HG03575 (cell line): Measurements from ENCODE around the gene PUDP.

Source experiments
- ATAC-seq: cut with Tn5 transposase; IDR thresholded peaks from one replicate; pipeline ENCODE4 v1.9.1; 2021; ENCODE audit not compliant: unreplicated experiment, insufficient number of reproducible peaks, low FRiP score; ENCODE audit errors: extremely low read depth

PUDP gene

DNA sequence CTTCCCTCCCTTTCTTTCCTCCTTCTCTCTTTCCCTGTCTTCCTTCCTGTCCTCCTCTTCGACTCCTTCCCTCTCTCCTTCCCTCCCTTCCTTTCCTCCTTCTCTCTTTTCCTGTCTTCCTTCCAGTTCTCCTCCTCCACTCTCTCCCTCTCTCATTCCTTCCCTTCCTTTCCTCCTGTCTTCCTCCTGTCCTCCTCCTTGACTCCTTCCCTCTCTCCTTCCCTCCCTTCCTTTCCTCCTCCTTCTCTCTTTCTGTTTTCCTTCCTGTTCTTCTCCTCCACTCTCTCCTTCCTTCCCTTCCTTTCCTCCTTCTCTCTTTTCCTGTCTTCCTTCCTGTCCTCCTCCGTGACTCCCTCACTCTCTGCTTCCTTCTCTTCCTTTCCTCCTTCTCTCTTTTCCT is 5.3 kb upstream of the PUDP start:
- ATAC-seq: no peak

GRCh38 chrX:7149411-7149810 is 1.5 kb upstream of the PUDP start:
- ATAC-seq: no peak

GRCh38 chrX:7147413-7147977 is 458 bp downstream of the PUDP start, which contains the start of gene STS:
STS (plus strand) TSS chrX:7147712; CDS start chrX:7253200, 105,488 bp downstream.
- peak; percentile 6 for ATAC-seq

DNA sequence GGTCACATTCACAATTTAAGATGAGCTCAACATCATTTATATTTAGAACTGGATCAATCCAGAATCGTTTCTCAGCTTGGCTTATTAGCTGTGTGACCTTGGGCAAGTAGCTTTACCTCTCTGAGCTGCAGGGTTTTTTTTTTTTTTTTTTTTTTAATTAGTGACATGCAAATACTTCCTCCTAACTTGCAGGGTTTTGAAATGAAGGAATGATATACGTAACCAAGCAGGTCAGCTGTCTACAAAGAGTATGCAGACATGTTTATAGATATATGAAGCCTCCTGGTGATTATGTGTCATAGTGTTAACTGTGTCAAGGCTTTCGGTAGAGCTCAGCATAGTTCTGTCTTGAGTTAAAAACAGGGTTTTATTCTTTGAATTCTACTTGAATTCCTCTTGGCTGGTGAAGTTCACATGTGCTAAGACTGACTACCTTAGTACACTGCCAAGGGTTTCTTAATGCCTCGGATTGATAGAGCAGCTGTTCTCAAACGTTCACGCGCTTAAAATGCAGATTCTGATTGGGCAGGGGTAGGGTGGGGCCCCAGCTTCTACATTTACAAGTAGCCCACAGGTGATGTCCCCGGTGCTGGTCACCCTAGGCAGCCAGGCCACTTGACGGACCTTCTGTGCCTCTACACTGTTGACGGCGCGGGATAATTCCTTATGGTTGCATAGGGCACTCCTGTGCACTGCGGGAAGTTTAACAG is 1.1 kb downstream of the PUDP start:
- ATAC-seq: no peak

GRCh38 chrX:7146020-7146702 is 1.8 kb downstream of the PUDP start:
- no peak for ATAC-seq

- no peak for ATAC-seq
These were observed 2.5 kb downstream of the PUDP start for GRCh38 chrX:7145454-7145853.

- ATAC-seq: no peak
These were observed 3.9 kb downstream of the PUDP start for GRCh38 chrX:7143941-7144525.

DNA sequence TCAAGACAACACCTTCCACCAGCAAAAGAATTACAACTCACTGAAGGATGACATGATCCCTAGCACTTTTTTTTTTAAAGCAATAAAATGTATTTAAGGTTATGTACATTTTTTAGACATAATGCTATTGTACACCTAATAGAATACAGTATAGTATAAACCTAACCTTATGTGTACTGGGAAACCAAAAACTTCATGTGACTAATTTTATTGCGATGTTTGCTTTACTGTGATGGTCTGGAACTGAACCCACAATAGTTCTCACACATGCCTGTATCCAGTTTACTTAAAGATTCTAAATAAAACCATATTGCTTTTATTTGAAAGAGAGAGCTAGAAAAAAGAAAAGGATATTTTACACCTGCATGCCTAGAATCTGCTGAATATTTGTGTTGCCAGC is 4.9 kb downstream of the PUDP start:
- no peak for ATAC-seq

GRCh38 chrX:7139202-7140081 is 8.5 kb downstream of the PUDP start:
- ATAC-seq: no peak

DNA sequence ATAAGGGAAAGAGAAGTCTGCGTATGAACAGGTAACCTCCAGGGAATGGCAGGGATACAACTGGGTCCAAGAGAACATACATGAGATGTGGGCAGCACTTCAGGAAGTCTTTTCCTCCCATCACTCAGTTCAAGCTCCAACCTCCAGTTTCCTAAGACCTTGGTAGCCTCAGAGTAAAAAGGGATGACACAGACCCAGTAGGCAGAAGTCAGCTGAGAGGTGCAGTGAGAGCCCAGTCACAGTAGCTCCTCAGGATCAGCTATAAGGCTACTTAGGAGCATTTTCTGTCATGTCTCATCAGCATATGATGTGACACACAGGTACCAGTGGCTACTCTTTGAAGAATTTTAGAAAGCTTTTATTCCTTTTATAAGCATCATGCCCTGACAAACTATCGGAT is 13.0 kb downstream of the PUDP start:
- ATAC-seq: no peak

- ATAC-seq: no peak
These were observed 14.9 kb downstream of the PUDP start for GRCh38 chrX:7133050-7133440.

DNA sequence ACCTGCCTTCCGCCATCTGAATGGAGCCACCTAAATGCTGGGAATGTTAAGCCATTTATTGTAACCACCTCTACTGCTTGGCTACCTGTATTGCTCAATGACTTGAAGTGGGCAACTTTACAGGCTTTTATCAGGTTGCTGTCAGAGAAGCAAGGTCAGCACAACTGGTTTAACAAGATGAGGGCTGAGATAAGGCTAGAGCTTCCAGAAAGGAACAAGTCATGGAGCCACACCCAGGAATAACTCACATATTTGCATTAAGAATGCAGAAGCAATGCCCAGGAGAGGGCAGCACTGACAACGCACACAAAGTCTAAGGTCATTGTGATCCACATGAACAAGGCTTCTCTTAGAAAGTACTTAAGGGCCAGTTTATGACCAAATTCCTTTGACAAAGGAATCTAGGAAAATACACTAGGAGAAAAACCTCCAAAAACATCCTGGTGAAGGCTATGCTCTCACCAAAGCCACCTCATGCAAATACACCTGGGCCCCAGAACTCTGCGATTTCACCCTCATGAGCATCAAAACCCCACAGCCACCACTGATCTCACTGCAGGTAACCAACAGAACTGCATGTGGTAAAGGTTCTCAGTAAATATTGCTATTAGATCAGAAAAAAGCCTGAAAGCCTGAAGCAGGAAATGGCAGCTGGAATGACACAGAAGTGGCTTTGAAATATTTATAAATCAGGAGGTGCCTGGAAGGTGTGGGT is 15.5 kb downstream of the PUDP start:
- ATAC-seq: peak; percentile 70

DNA sequence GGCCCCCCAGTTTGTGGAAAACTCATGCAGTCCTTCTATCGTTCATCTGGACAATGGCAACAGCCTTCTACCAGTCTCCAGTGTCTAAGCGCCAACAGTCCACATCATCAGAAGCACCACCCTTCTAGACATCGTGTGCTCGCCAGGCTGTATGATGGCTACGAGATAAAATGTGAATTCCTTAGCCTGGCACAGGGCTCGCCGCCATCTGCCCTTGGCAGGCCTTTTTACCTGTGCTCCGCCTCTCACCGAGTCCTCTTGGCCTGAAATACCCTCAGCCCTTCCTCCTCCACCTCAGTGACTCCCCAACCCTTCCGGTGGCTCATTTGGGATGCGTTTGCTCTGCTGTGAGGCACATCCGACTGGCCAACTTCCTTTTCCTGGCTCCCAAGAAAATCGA is 16.3 kb downstream of the PUDP start:
- ATAC-seq: no peak

DNA sequence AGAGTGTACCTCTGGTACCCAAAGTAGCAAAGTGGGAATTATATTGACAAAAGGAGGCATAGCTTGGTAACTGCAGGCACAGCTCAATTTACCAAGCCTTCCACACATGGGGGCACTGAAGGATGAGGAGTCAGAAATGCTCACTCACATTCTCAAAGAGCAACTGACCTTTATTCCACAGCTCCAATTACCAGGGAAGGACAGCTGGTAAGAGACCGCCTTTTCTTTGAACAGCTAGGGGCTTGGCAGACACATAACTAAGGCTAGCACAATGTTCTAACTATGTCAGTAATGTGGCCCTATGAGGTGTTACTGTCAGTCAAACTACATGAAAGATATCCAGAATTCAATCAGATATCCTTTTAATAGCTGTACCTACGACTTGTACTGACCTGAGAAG is 20.9 kb downstream of the PUDP start:
- no peak for ATAC-seq

DNA sequence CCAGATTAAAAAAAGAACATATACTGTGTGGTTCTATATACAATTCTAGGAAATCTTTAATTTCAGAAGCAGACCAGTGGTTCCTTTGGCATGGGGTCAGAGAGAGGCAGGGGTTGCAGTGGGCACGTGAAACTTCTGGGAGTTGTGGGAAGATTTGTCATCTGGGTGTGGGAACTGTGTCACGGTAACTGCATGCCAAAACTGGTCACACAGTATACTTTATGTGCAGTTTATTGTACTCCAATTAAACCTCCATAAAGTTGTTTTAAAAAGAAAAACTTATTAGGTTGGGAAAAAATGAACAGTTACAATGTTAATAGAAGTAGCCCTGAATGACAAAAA is 27.1 kb downstream of the PUDP start:
- ATAC-seq: no peak

DNA sequence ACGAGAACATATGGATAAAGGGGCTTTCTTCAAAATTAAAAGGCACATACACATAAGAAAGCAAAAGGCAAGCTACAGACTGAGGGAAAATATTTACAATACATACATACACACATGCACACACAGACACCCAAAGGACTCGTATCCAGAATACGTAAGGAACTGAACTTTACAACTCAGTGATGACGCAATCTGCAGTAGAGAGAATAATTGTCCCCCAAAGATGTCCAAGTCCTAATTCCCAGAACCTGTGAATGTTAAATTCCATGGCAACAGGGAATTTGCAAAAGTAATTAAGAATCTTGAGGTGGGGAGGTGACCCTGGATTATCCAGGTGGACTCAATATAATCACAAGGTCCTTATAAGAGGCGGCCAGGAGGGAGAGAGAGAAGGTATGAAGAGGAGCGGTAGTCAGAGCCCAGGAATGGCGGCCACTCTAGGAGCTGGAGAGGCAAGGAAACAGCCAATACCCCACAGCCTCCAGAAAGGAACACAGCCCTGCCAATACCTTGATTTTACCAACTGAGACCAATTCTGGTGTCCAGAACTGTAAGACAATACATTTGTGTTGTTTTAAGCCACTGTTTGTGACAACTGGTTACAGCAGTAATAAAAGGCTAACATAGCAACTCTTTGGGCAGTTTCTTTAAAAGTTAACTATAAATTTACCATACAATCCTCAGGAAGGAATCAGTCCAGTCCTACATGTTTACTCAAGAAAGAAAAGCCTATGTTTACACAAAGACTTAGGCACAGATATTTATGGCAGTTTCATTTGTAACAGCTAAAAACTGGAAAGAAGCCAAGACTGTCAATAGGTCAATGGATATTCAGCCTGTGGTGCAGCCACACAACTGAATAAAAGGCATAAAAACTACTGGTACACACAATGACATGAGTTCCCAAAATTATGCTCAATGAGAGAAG is 27.7 kb downstream of the PUDP start:
- ATAC-seq: no peak

DNA sequence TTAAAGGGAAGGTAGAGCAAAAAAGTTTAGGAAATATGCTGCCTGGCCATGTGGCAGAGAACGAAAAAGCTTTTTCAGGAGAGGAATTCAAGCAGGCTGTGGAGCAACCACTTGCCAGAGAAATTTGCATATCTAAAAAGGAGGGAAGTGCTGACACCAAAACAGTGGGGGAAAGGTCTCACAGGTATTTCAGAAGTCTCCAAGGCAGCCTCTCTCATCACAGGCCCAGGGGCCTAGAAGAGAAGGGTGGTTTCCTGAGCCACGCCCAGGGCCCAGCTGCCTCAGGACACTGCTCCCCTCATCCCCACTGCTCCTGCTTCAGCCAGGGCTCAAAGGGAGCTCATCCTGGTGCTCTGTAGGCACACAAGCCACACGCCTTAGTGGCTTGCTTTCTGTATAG is 30.4 kb downstream of the PUDP start:
- ATAC-seq: no peak

- ATAC-seq: no peak
These were observed 31.9 kb downstream of the PUDP start for GRCh38 chrX:7116081-7116480.
